Measurements from ENCODE around the gene WDR27. TPM values are rescaled to one million over a fixed set of nuclear protein-coding genes. Genes with fewer than 3 reads are reported as not detected.

The WDR27 gene
- total and polyA plus RNA-seq, 4 donors = 6.9 to 68.1 (median 31.4) TPM

DNA sequence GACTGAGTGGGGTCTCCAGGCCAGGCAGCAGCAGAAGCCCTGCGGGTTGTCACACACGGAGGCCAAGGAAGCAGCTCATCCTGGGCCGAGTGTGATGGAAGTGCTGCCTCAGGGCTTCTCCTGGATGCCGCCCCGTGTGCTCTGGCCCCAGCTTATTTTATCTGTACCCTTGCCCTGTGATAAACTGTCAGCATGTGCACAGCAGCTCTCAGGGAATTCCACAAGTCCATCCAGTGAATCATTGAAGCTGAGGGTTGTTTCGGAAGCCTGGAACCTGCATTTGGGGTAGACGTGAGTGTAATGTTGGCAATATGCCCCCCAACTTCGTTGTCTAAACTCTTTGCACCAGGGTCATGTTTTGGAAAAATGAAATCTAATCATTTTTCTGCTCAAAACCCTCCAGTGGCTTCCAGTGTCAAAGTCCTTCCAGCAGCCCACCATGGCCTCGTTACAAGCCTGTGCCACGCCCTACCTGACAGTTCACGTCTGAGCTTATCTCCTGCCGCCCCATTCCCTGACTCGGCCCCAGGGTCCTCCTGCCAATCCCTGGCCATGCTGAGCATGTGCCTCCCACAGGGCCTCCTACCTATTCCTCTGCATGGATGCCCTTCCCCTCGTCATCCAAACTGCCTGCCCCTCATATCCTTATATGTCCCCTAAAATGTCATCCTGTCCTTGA is 280.1 kb downstream of the WDR27 start:
- ATAC-seq (ENCODE audit: insufficient read depth, low FRiP score) = no peak

GRCh38 chr6:169420912-169421543 is 280.8 kb downstream of the WDR27 start:
- ATAC-seq (ENCODE audit: insufficient read depth, low FRiP score) (no peak), DNase-seq (peak in 2 of 3 donors; percentile 10 to 41)
- Histone ChIP-seq H3K4me3 (no peak overlapping the region), H3K9ac (ENCODE audit: insufficient read depth in 1 of 2, low read length in 2 of 2) (no peak overlapping the region), H3K4me1 (ENCODE audit: control insufficient read depth in 5 of 5, insufficient read depth in 5 of 5, low read length in 5 of 5) (no peaks in the 10 kb centered on the region), H3K36me3 (ENCODE audit: control insufficient read depth in 4 of 4, insufficient read depth in 4 of 4, low read length in 4 of 4) (no peaks in the 10 kb centered on the region), H3K9me3 (ENCODE audit: control insufficient read depth in 4 of 4, insufficient read depth in 3 of 4, low read length in 3 of 4) (peaks cover 0 to 2% (median under 1%) of the 10 kb centered on the region in 4 donors), H3K27ac (ENCODE audit: low read depth in 1 of 2, low read length in 1 of 2) (no peak overlapping the region), H3K27me3 (ENCODE audit: control insufficient read depth in 3 of 3, insufficient read depth in 3 of 3, low read length in 2 of 3) (no peaks in the 10 kb centered on the region)
- WGBS, 2 donors = 64 to 71% methylated on average over 15 of the region's 15 CpGs
- TF ChIP-seq, protein P1, sequence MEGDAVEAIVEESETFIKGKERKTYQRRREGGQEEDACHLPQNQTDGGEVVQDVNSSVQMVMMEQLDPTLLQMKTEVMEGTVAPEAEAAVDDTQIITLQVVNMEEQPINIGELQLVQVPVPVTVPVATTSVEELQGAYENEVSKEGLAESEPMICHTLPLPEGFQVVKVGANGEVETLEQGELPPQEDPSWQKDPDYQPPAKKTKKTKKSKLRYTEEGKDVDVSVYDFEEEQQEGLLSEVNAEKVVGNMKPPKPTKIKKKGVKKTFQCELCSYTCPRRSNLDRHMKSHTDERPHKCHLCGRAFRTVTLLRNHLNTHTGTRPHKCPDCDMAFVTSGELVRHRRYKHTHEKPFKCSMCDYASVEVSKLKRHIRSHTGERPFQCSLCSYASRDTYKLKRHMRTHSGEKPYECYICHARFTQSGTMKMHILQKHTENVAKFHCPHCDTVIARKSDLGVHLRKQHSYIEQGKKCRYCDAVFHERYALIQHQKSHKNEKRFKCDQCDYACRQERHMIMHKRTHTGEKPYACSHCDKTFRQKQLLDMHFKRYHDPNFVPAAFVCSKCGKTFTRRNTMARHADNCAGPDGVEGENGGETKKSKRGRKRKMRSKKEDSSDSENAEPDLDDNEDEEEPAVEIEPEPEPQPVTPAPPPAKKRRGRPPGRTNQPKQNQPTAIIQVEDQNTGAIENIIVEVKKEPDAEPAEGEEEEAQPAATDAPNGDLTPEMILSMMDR (IDR thresholded peaks at IDR 0.05; ENCODE audit: control extremely low read depth, extremely low read depth) = no peak

More for the DNA sequence above, 280.1 kb downstream of the WDR27 start:
- Histone ChIP-seq H3K9me3 (ENCODE audit: control insufficient read depth in 4 of 4, insufficient read depth in 3 of 4, low read length in 3 of 4) (peaks cover 0 to 2% (median 0%) of the 10 kb centered on the region in 4 donors), H3K4me1 (ENCODE audit: control insufficient read depth in 5 of 5, insufficient read depth in 5 of 5, low read length in 5 of 5) (no peaks in the 10 kb centered on the region), H3K27me3 (ENCODE audit: control insufficient read depth in 3 of 3, insufficient read depth in 3 of 3, low read length in 2 of 3) (no peaks in the 10 kb centered on the region), H3K36me3 (ENCODE audit: control insufficient read depth in 4 of 4, insufficient read depth in 4 of 4, low read length in 4 of 4) (no peaks in the 10 kb centered on the region), H3K4me3 (no peak overlapping the region), H3K27ac (ENCODE audit: low read depth in 1 of 2, low read length in 1 of 2) (no peak overlapping the region), H3K9ac (ENCODE audit: insufficient read depth in 1 of 2, low read length in 2 of 2) (no peak overlapping the region)
- TF ChIP-seq, protein P1 (IDR thresholded peaks at IDR 0.05; ENCODE audit: control extremely low read depth, extremely low read depth) = no peak
- WGBS, 2 donors = 85 to 90% methylated on average over 14 of the region's 14 CpGs
- DNase-seq = no peak

DNA sequence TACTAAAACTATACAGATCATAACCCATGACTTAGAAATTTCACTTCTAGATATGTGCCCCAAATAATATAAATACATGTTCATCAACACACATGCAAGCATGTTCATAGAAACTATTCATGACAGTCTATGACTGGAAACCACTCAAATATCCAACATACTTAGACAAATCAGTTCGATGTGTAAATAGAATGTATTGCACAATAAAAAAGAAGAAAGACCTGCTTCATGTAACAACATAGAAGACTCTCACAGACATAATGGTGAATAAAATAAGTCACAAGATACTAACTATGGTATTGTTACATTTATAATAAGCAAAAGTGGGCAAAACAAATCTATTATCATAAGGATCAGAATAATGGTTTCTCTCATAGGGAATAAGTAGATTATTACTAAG is 284.7 kb downstream of the WDR27 start:
- DNase-seq = no peak
- TF ChIP-seq, protein P1 (IDR thresholded peaks at IDR 0.05; ENCODE audit: control extremely low read depth, extremely low read depth) = no peak
- H3K27me3 ChIP-seq (ENCODE audit: control insufficient read depth in 3 of 3, insufficient read depth in 3 of 3, low read length in 2 of 3) = no peaks in the 10 kb centered on the region

More for the DNA sequence above, 284.7 kb downstream of the WDR27 start:
- no peaks in the 10 kb centered on the region for H3K4me1 ChIP-seq (ENCODE audit: control insufficient read depth in 5 of 5, insufficient read depth in 5 of 5, low read length in 5 of 5)
- no peak for ATAC-seq (ENCODE audit: insufficient read depth, low FRiP score)
- H3K9ac ChIP-seq (ENCODE audit: insufficient read depth in 1 of 2, low read length in 2 of 2) = no peak overlapping the region
- H3K9me3 ChIP-seq (ENCODE audit: control insufficient read depth in 4 of 4, insufficient read depth in 3 of 4, low read length in 3 of 4) = peaks cover 0 to 9% (median 7%) of the 10 kb centered on the region in 4 donors
- H3K36me3 ChIP-seq (ENCODE audit: control insufficient read depth in 4 of 4, insufficient read depth in 4 of 4, low read length in 4 of 4) = no peaks in the 10 kb centered on the region
- H3K27ac ChIP-seq (ENCODE audit: low read depth in 1 of 2, low read length in 1 of 2) = no peak overlapping the region
- no peak overlapping the region for H3K4me3 ChIP-seq
- 75 to 76% methylated on average over 1 of the region's 1 CpG for WGBS, 2 donors
